Keratinocyte (primary cell): Measurements from ENCODE around the gene SRPK2.

Experiments used
- CTCF ChIP-seq, 3 experiments: IDR thresholded peaks in 1 of 3; conservative IDR thresholded peaks in 1 of 3; optimal IDR thresholded peaks in 1 of 3; 2 replicates in 2 of 3; 3 replicates in 1 of 3; pipeline versions ENCODE3 to v1.5.1; 2011; ENCODE audit warnings: low read length in 3 of 3, mild to moderate bottlenecking in 3 of 3, moderate library complexity in 2 of 3, control low read depth in 1 of 3, inconsistent platforms in 1 of 3; ENCODE audit not compliant: insufficient read depth in 2 of 3; ENCODE audit errors: extremely low read depth in 1 of 3
- EZH2 ChIP-seq: IDR thresholded peaks from one replicate; pipeline ENCODE4 v1.6.1; 2012; ENCODE audit warnings: inconsistent platforms, mild to moderate bottlenecking, low read length, moderate library complexity

GRCh38 chr7:105423987-105424386, 35.3 kb upstream of the SRPK2 start:
- TF ChIP-seq CTCF (optimal IDR thresholded peaks at IDR 0.05 in 1 of 3, IDR thresholded peaks at IDR 0.05 in 1 of 3, conservative IDR thresholded peaks at IDR 0.05 in 1 of 3; ENCODE audit: extremely low read depth in 1 of 3, insufficient read depth in 2 of 3, low read length in 3 of 3) (no peak), EZH2 (no peak)
